ENCODE measurements around the gene CREB3L4.
A peak's percentile ranks its signal among the peaks of the same experiment; 100 is the strongest.

The CREB3L4 gene

DNA sequence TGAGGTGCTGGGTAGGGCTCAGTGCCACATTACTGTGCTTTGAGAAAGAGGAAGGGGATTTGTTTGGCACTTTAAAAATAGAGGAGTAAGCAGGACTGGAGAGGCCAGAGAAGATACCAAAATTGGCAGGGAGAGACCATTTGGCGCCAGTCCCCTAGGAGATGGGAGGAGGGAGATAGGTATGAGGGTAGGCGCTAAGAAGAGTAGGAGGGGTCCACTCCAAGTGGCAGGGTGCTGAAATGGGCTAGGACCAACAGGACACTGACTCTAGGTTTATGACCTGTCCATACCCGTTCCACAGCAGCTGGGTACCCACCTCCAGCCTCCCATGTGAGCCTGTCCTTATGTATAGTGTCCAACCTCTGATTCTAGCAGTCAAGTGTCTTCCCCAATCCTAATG lies 8.2 kb upstream of the CREB3L4 start:
- DNase-seq (ENCODE audit: low read depth, low spot score): no peak
- in situ Hi-C loops (cut with HindIII; ENCODE audit: low sequenced_read_pairs): no loop called here
- H3K4me3 ChIP-seq (ENCODE audit: low read depth, low read length): no peak overlapping the region
- TF ChIP-seq CTCF (IDR thresholded peaks at IDR 0.05; ENCODE audit: low read depth, low read length): no peak

GRCh38 chr1:153960206-153960605 lies 7.5 kb upstream of the CREB3L4 start:
- H3K4me3 ChIP-seq (ENCODE audit: low read depth, low read length): no peak overlapping the region
- no peak for DNase-seq (ENCODE audit: low read depth, low spot score)
- in situ Hi-C loops (cut with HindIII; ENCODE audit: low sequenced_read_pairs): loop anchor here (10.0 kb wide), 1 partner anchor 145 kb away; no protein-coding TSS in a partner anchor
- TF ChIP-seq CTCF (IDR thresholded peaks at IDR 0.05; ENCODE audit: low read depth, low read length): no peak

- no peak overlapping the region for H3K4me3 ChIP-seq (ENCODE audit: low read depth, low read length)
- no peak for TF ChIP-seq CTCF (IDR thresholded peaks at IDR 0.05; ENCODE audit: low read depth, low read length)
- no peak for DNase-seq (ENCODE audit: low read depth, low spot score)
- in situ Hi-C loops (cut with HindIII; ENCODE audit: low sequenced_read_pairs): loop anchor here (10.0 kb wide), 1 partner anchor 147 kb away; no protein-coding TSS in a partner anchor
Observed at GRCh38 chr1:153961421-153961820, 6.3 kb upstream of the CREB3L4 start.

DNA sequence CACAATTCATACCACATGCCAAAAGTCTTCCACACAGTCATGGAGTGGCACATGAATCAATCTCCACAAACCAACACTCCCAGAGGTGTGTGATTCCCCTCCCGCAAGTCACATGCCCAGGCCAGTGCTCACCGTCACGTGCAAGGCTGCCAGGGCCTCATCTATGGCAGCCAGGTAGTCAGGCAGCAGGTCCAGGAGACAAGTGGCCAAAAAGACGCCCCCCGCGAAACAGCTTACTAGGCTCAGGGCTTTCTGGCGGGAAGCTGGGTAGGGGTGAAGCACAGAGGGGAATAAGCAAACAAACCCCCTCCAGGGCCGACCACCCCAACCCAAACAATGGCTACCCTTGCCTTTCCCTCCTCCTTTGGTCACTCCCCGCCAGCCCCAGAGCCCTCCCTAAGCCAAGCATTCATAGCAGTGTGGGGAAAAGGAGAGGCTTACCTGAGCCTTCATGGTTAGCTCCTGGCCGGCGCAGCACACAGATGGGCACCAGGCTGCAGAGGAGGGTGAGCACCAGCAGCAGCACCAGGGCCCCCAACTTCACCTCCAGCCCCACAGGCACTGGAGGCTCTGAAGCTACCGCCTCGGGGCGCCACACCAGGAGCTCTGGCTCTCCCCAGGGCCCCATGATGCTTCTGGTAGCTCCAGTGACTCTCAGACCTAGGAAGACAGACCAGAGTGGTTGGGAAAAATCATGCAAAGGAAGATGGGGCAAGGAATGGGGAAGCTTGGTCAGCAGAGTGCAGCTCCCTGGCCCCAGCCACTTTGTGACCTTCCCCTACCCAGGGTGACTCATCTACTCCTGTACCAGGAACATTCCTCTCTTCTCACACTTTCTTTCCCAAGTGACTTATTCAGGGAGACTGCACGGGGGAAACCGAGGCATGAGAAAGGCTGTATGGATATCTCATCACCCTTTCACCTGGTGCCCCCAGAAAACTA lies 5.3 kb upstream of the CREB3L4 start:
- in situ Hi-C loops (cut with HindIII; ENCODE audit: low sequenced_read_pairs): loop anchor here (10.0 kb wide), 1 partner anchor 148 kb away; no protein-coding TSS in a partner anchor
- peak; percentile 31 for DNase-seq (ENCODE audit: low read depth, low spot score)
- no peak for TF ChIP-seq CTCF (IDR thresholded peaks at IDR 0.05; ENCODE audit: low read depth, low read length)
- H3K4me3 ChIP-seq (ENCODE audit: low read depth, low read length): peak overlapping the region; percentile 85

DNA sequence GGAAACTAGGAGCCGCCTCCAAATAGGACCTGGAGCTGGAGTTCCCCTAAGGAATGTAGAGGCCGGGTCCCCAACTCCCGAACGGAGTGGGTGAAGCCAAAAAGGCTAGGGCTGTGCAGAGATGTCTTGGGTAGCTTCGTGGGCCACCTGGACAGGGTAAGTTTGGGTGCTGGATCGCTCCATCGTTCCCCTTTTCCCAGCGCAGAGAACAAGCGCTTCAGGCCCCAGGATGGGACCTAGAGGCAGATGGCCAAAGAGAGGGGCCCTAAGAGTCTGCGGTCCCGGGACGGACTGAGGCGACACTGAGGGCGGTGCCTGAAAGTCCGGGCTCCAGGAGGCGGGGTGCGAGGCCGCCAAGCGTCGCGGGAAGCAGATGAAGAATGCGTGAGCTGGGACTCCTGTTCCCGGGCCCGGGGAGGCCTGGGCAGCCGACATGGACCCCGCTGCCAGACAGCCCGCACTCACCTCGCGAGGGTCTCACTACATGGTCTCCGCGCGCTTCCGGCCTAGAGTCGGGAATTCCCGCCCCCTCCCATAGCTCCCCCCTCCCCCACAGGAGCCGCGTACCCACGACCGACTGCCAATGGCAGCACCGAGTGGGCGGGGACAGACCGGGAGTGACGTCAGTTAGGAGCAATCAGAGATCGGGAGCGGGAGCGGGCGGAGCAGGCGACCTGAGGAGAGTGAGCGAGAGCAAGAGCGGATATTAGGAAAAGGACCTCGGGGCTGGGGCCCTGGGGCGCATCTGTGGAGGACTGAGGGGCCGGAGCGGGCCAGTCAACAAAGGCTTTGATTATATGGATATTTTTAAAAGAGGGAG lies 4.5 kb upstream of the CREB3L4 start, which contains the start of gene SLC39A1:
SLC39A1 (minus strand) TSS at position 508 of the 820 bp plus-strand sequence. CDS start 822 bp downstream, outside the sequence.
- peak; percentile 97 for DNase-seq (ENCODE audit: low read depth, low spot score)
- in situ Hi-C loops (cut with HindIII; ENCODE audit: low sequenced_read_pairs): loop anchor here (10.0 kb wide), 1 partner anchor 148 kb away; no protein-coding TSS in a partner anchor

More for the DNA sequence above, 4.5 kb upstream of the CREB3L4 start, which contains the start of gene SLC39A1:
- no peak for TF ChIP-seq CTCF (IDR thresholded peaks at IDR 0.05; ENCODE audit: low read depth, low read length)
- H3K4me3 ChIP-seq (ENCODE audit: low read depth, low read length): peak within 1 kb of the TSS; percentile 85

All from astrocyte of the spinal cord (primary cell).